Measurements from ENCODE around the gene GALK2. TPM values are rescaled to one million over a fixed set of nuclear protein-coding genes. Genes with fewer than 3 reads are reported as not detected.

The GALK2 gene
- total and polyA plus RNA-seq, 2 of the 4 experiments (the other 2 are of a cell fraction), result 27.0 to 63.6 TPM

DNA sequence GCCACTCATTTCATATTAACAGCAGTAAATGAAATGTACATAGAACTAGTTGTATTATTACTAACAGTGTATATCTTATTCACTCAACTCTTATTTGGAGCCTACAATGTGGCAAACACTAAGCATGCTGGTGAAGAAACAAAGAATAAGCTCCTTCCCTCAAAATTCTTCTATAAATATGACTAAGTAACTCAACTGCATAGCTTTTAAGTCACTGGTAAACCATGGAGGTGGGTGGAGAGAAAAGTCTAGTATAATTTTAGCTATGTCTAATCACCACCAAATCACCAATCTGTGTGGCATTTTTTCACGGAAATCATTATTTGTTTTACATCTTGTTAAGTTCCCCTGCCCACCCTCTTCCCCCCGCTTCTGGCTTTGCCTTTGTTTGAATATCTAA is 32.2 kb upstream of the GALK2 start:
- in situ Hi-C loops (cut with MboI; ENCODE audit: low sequenced_read_pairs), result no loop called here
- intact Hi-C loops (cut with micrococcal nuclease), result loop anchor here (5.0 kb wide), 2 partner anchors 91 to 271 kb away; partner anchors contain the start of gene SECISBP2L
- ATAC-seq (ENCODE audit: low read depth), result peak; percentile 70

More for the DNA sequence above, 32.2 kb upstream of the GALK2 start:
- H3K56ac ChIP-seq (ENCODE audit: extremely low read depth, insufficient read depth, low read length), result no peak overlapping the region
- H2AFZ ChIP-seq (replicated peaks; ENCODE audit: low read length, poor library complexity), result no peak overlapping the region
- no peaks in the 10 kb centered on the region for H3K27me3 ChIP-seq (ENCODE audit: control insufficient read depth, insufficient read depth, low read length)
- peaks cover 17% of the 10 kb centered on the region for H3K36me3 ChIP-seq (ENCODE audit: control insufficient read depth, insufficient read depth, low read length)
- ChIA-PET CTCF (interaction anchor here (0.7 to 2.3 kb wide), 4 partner anchors 8 to 276 kb away, joined by 3 to 9 read pairs (median 4); no protein-coding TSS in a partner anchor), POLR2A (ENCODE audit: unreplicated experiment) (interaction anchor here (1.1 kb wide), 1 partner anchor 10 kb away, joined by 4 read pairs; no protein-coding TSS in a partner anchor)
- H4K5ac ChIP-seq (ENCODE audit: low read depth, low read length), result peak overlapping the region; percentile 70; the same call in 1 of the 2 replicates
- H3K4me3 ChIP-seq (ENCODE audit: insufficient read depth, low read depth, low read length), result no peak overlapping the region
- peak overlapping the region; percentile 67; the same call in 1 of the 2 replicates for H3K23ac ChIP-seq (ENCODE audit: low read depth, low read length)
- H4K20me1 ChIP-seq (ENCODE audit: insufficient read depth, low read length), result no peaks in the 10 kb centered on the region
- DNase-seq, result peak; percentile 61
- no peaks in the 10 kb centered on the region for H3K9me3 ChIP-seq (ENCODE audit: control insufficient read depth, insufficient read depth, low read length)
- WGBS, 2 experiments (ENCODE audit: extremely low coverage in 2 of 2, insufficient read length in 1 of 2), result no CpG with 5 or more reads among the region's 2 CpGs
- dilution Hi-C loops (cut with HindIII; ENCODE audit: low sequenced_read_pairs, unreplicated experiment), result no loop called here
- H3K9me1 ChIP-seq (ENCODE audit: insufficient read depth, low read length), result no peaks in the 10 kb centered on the region
- no peak overlapping the region for H2AK5ac ChIP-seq (ENCODE audit: low read depth, low read length)
- no peak overlapping the region for H2BK120ac ChIP-seq (ENCODE audit: low read depth, low read length)
- peak overlapping the region; percentile 88 for H2BK5ac ChIP-seq (ENCODE audit: low read depth, low read length, poor library complexity, severe bottlenecking)
- H3K4me2 ChIP-seq (ENCODE audit: low read depth, low read length), result peak overlapping the region; percentile 80; the same call in 1 of the 2 replicates
- no peak overlapping the region for H4K91ac ChIP-seq (ENCODE audit: insufficient read depth, low read depth, low read length)
- no TSS peak for BruUV-seq (replicated peaks)
- H3K14ac ChIP-seq (replicated peaks; ENCODE audit: low read depth, low read length), result no peak overlapping the region; the same call in 1 of the 2 replicates
- H3K4ac ChIP-seq (ENCODE audit: low read depth, low read length), result peak overlapping the region; percentile 21; the same call in 1 of the 2 replicates
- peak overlapping the region in 1 of 2 experiments; percentile 8; a peak in 2 of 4 replicates for H4K8ac ChIP-seq (ENCODE audit: low read depth in 2 of 2, low read length in 2 of 2)
- H3K18ac ChIP-seq (ENCODE audit: low read depth, low read length), result peak overlapping the region; percentile 72; the same call in 1 of the 2 replicates
- peak overlapping the region; percentile 67; the same call in 1 of the 2 replicates for H2BK20ac ChIP-seq (ENCODE audit: low read depth, low read length)
- peaks cover 20 to 28% of the 10 kb centered on the region in 2 experiments for H3K79me1 ChIP-seq (ENCODE audit: low read depth in 1 of 2, low read length in 2 of 2)
- no peak overlapping the region for H2AK9ac ChIP-seq (replicated peaks; ENCODE audit: low read depth, low read length, poor library complexity)
- TF ChIP-seq SMC3 (IDR thresholded peaks at IDR 0.05; ENCODE audit: low read depth, low read length) (no peak), MAZ (IDR thresholded peaks at IDR 0.05; ENCODE audit: borderline replicate concordance, low read depth, low read length) (no peak), MAFK (IDR thresholded peaks at IDR 0.05; ENCODE audit: low read depth, low read length) (no peak), RAD21 (IDR thresholded peaks at IDR 0.05; ENCODE audit: low read length) (no peak), MXI1 (IDR thresholded peaks at IDR 0.05; ENCODE audit: borderline replicate concordance, low read depth, low read length) (no peak), CEBPB (IDR thresholded peaks at IDR 0.05; ENCODE audit: low read depth, low read length) (no peak), POLR2A (IDR thresholded peaks at IDR 0.05; ENCODE audit: low read depth, low read length) (no peak), CHD1 (IDR thresholded peaks at IDR 0.05; ENCODE audit: low read depth, low read length) (no peak)
- TF ChIP-seq, protein P1, sequence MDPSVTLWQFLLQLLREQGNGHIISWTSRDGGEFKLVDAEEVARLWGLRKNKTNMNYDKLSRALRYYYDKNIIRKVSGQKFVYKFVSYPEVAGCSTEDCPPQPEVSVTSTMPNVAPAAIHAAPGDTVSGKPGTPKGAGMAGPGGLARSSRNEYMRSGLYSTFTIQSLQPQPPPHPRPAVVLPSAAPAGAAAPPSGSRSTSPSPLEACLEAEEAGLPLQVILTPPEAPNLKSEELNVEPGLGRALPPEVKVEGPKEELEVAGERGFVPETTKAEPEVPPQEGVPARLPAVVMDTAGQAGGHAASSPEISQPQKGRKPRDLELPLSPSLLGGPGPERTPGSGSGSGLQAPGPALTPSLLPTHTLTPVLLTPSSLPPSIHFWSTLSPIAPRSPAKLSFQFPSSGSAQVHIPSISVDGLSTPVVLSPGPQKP (IDR thresholded peaks at IDR 0.05; ENCODE audit: borderline replicate concordance, low read depth, low read length), result no peak
- TF ChIP-seq, protein P2, sequence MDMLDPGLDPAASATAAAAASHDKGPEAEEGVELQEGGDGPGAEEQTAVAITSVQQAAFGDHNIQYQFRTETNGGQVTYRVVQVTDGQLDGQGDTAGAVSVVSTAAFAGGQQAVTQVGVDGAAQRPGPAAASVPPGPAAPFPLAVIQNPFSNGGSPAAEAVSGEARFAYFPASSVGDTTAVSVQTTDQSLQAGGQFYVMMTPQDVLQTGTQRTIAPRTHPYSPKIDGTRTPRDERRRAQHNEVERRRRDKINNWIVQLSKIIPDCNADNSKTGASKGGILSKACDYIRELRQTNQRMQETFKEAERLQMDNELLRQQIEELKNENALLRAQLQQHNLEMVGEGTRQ (IDR thresholded peaks at IDR 0.05; ENCODE audit: low read depth, low read length), result no peak
- no peak overlapping the region for H3K27ac ChIP-seq (ENCODE audit: insufficient read depth, low read length)
- 0 out of 3 replicates have a peak overlapping the region, but pooled peaks have one; percentile 7 for H2BK15ac ChIP-seq (ENCODE audit: low read depth, low read length)
- H3K9ac ChIP-seq (ENCODE audit: low read depth, low read length), result peak overlapping the region; percentile 4; the same call in 1 of the 2 replicates
- peaks cover 11% of the 10 kb centered on the region for H3K4me1 ChIP-seq (ENCODE audit: control insufficient read depth, insufficient read depth, low read length)
